ENCODE results near the gene GJD4. TPM values are rescaled to one million over a fixed set of nuclear protein-coding genes. Genes with fewer than 3 reads are reported as not detected.

Gene GJD4
- total RNA-seq, 2 donors from 2014 or later: 0.22 TPM; not detected in 1

- H3K36me3 Mint-ChIP-seq (ENCODE audit: low read depth): no peaks in the 10 kb centered on the region
- H3K9me3 ChIP-seq (ENCODE audit: control insufficient read depth, low read length, poor library complexity, severe bottlenecking): no peaks in the 10 kb centered on the region
- no peak for ATAC-seq
- peaks cover 35% of the 10 kb centered on the region for H3K27me3 Mint-ChIP-seq
- no peak overlapping the region for H3K4me3 Mint-ChIP-seq
- DNase-seq: no peak
- no peaks in the 10 kb centered on the region for H3K4me1 Mint-ChIP-seq
- H3K27ac Mint-ChIP-seq: no peak overlapping the region
Observed at GRCh38 chr10:35657621-35658020, 52.5 kb downstream of the GJD4 start.

Other genes with a start within 250 kb of the GJD4 start
- 1 to 10 TPM; 1.5 to 2.0 TPM for gene FZD8, start 37.0 kb downstream of the GJD4 start, total RNA-seq

All from T-helper 17 cell (primary cell).